Activated T-cell treated with anti-CD3 and anti-CD28 coated beads for 1 hour (primary cell): ENCODE results near the gene EEF2.
"Not testable (repeated sequence)": the region's sequence is repeated elsewhere in the genome, so short reads cannot be mapped to it uniquely, and the experiment has no call there.

Source experiments
- DNase-seq: peaks from one replicate; pipeline ENCODE4 v3.0.0-alpha.2; 2020; ENCODE audit warnings: low read depth

Gene EEF2

GRCh38 chr19:4014541-4015491 lies 29.6 kb upstream of the EEF2 start:
- peak; percentile 14 for DNase-seq

GRCh38 chr19:4013886-4014540 lies 28.8 kb upstream of the EEF2 start:
- DNase-seq = no peak

- DNase-seq = no peak
These were observed 27.8 kb upstream of the EEF2 start for GRCh38 chr19:4012975-4013634.

DNA sequence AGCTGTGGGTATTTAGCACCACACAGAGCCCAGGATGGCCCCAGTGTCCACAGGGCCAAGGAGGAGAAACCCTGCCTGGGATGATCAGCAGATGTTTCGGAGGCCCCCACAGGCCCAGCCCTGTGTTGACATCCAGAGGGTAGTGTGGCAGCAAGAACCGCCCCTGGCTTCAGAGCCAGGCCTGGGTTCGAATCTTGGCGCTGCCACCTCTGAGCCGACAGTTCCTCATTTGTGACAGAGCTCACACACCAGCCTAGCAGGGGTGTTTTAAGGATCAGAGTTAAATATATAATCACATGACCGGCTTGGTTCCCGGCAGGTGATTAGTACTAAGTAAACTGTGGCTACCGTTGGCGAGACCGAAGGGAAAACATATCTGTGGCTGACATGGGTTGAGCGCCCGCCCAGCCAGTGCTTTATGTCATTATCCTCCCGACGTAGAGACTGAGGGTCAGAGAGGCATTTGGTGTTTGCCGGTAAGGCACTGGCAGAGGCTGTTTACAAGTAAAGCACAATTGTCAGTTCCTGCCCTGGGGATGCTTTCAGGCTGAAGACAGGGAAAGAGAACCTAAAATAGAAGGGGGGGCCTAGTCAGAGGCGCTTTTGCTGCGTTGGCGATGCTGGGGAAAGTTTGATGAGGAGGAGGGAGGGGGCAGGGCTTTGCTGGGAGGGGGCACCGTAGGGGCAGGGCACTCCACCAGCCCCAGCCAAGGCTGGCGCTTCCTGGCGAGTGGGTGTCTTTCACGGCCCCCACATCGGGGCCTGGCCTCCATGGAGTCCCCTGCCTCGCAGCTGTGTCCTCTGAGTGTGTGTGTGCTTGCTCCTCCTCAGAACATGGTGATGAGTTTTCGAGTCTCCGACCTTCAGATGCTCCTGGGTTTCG lies 27.1 kb upstream of the EEF2 start:
- DNase-seq = no peak

DNA sequence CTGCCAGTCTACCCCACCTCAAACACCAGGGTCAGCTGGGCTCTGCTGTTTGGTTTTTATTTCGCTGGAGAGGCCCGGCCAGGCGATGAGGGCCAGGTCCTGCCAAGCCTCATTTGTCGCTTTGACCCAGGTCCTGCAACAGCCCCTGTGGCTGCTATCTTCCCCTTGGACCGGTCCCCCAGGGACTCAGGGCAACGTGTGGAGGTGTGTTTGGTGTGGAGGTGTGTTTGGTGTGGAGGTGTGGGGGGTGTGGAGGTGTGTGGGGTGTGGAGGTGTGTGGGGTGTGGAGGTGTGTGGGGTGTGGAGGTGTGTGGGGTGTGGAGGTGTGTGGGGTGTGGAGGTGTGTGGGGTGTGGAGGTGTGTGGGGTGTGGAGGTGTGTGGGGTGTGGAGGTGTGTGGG lies 26.2 kb upstream of the EEF2 start:
- DNase-seq = not testable (repeated sequence)

DNA sequence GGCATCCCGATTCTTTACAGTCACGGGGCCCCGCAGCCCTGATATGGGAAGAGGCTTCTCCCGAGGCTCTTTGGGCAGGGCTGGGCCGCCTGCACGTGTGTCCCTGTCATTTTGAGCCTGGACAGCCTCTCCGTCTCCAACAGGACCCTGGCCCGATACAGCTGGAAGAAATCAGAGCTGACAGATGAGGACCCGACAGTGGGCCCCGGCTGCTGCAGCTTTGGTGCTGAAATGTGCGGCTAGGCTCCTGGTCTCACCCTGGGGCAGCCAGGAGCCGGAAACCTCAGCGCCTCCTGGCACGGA lies 25.5 kb upstream of the EEF2 start:
- DNase-seq = no peak

GRCh38 chr19:4009990-4010807 lies 24.9 kb upstream of the EEF2 start:
- DNase-seq = no peak

- DNase-seq = no peak
These were observed 22.7 kb upstream of the EEF2 start for GRCh38 chr19:4007836-4008539.

DNA sequence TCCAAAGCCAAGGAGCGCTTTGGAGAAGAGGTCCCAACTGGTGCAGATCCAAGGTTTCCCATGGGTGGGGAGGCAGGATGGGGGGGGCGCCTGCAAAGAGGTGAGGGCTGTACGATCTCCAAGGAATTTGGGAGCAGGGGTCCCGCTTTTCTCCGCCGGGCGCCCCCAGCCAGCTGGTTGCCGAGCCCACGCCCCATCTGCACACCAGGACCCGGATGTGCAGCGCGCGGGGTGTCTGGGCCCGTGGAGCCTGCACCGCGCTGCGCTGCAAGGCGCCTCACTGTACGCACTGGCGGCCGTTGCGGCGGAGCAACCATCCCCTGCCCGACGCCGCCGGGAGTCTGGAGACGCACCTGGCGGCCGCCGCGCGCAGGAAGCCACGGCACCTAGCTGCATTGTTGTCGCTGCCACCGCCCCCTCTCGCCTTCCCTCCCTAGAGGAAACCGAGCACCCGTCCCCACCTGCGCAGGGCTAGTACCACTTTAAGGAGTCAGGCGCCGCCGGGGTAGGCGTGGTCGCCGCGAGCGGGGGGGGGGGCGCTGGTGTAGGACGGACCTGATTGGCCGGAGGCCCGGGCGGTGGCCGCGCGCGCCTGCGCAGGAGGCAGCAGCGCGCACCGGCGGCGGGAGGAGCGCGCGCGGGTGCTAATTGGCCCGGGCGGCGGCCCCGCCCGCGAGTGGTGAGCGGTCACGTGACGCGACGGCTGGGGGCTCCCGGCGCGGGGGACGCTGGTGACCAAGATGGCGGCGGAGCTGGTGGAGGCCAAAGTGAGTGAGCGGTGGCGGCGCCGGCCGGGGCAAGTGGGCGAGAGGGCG lies 22.0 kb upstream of the EEF2 start, which contains the start of gene PIAS4:
TSS of gene PIAS4 (plus strand) at position 716 of the 815 bp plus-strand sequence. CDS start at position 741, 25 bp downstream.
- DNase-seq = peak; percentile 93

DNA sequence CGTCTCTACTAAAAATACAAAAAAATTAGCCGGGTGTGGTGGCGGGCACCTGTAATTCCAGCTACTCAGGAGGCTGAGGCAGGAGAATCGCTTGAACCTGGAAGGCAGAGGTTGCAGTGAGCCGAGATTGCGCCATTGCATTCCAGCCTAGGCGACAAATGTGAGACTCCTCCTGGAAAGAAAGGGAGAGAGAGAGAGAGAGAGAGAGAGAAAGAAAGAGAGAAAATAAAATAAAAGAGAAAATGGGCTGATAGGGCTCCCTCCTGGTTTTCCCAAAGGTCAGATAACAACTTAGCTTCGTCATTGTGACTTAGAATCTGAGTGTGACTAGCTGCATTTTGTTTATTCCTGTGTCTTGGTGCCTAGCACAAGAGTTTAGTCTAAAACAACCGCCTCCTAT lies 20.2 kb upstream of the EEF2 start:
- DNase-seq = not testable (repeated sequence)

DNA sequence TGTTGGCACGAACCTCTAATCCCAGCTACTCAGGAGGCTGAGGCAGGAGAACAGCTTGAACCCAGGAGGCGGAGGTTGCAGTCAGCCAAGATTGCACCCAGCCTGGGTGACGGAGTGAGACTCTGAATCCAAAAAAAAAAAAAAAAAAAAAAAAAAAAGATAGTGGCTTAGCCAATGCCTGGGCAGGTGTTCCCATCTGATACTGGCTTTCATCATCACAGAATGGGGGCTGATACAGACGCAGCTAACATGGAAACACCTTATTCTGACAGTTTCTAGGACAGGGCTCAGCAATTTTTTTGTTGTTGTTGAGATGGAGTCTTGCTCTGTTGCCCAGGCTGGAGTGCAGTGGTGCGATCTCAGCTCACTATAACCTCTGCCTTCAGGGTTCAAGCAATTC lies 15.5 kb upstream of the EEF2 start:
- DNase-seq = not testable (repeated sequence)

- DNase-seq = not testable (repeated sequence)
These were observed 13.6 kb upstream of the EEF2 start for GRCh38 chr19:3998667-3999412.

DNA sequence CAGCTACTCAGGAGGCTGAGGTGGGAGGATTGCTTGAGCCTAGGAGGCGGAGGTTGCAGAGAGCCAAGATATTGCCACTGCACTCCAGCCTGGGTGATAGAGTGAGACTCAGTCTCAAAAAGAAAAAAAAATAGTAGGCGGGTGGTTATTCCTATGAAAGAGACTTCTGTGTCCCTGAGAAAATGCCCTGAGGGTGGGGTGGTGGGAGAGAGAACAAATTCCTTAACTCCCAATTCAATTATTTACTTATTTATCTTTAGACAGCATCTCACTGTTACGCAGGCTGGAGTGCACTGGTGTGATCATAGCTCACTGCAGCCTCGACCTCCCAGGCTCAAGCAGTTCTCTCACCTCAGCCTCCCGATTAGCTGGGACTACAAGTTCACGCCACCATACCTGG lies 10.3 kb upstream of the EEF2 start:
- DNase-seq = no peak

- no peak for DNase-seq
These were observed 5.5 kb upstream of the EEF2 start for GRCh38 chr19:3990815-3991117.

- DNase-seq = peak; percentile 83
These were observed 2.5 kb upstream of the EEF2 start for GRCh38 chr19:3987619-3988371.

- peak; percentile 47 for DNase-seq
These were observed 1.2 kb upstream of the EEF2 start for GRCh38 chr19:3986260-3987041.

- no peak for DNase-seq
These were observed 488 bp upstream of the EEF2 start for GRCh38 chr19:3985643-3986259.
